Cardiac muscle cell (in vitro differentiated cells and primary cell): ENCODE results near the gene SRSF8. TPM values are rescaled to one million over a fixed set of nuclear protein-coding genes. Genes with fewer than 3 reads are reported as not detected.

Source experiments
- DNase-seq, 2 donors: peaks; one replicate each; pipeline versions ENCODE4 v3.0.0 to v3.0.0-alpha.2; 2010 to 2017; ENCODE audit warnings: low read depth in 1 of 2, low spot score in 1 of 2
- H3K27ac ChIP-seq: fragments of 200-600 bp; sonication (generic); 2 replicates; pipeline ENCODE4 v1.5.1; 2016
- H3K27me3 ChIP-seq: fragments of 200-600 bp; sonication (generic); 2 replicates; pipeline ENCODE4 v1.6.0; 2016; ENCODE audit warnings: control low read depth
- H3K36me3 ChIP-seq: fragments of 200-600 bp; sonication (generic); 2 replicates; pipeline ENCODE4 v1.5.1; 2016; ENCODE audit warnings: control low read depth
- H3K4me1 ChIP-seq: fragments of 200-600 bp; sonication (generic); 2 replicates; pipeline ENCODE4 v1.8.1; 2017; ENCODE audit warnings: low read depth, mild to moderate bottlenecking, mixed run types
- H3K4me3 ChIP-seq: fragments of 200-600 bp; sonication (generic); 2 replicates; pipeline ENCODE4 v1.5.1; 2016; ENCODE audit warnings: mild to moderate bottlenecking
- H3K9me3 ChIP-seq: fragments of 200-600 bp; sonication (generic); 2 replicates; pipeline ENCODE4 v1.5.1; 2017; ENCODE audit warnings: low read depth, mild to moderate bottlenecking, control low read depth
- CTCF ChIP-seq: IDR thresholded peaks from 2 replicates; pipeline ENCODE4 v1.5.1; 2012; ENCODE audit warnings: low read depth, mild to moderate bottlenecking, low read length
- polyA plus RNA-seq: library from polyadenylated mRNA; unstranded; fragments of >200 nt; fragmentation: Nextera tagmentation; extraction: Ambion mirVana; gene quantifications from 2 replicates; pipeline ENCODE4 v1.2.1, GENCODE V29; 2016
- total RNA-seq: library from RNA; depleted of rRNA; stranded (reverse); fragments of >200 nt; gene quantifications from 2 replicates; pipeline ENCODE4 v1.2.3, GENCODE V29; 2016

SRSF8 gene
- total and polyA plus RNA-seq, 2 experiments from 2014 or later = 19.0 to 43.0 TPM

- no peak overlapping the region for H3K4me3 ChIP-seq
- no peaks in the 10 kb centered on the region for H3K4me1 ChIP-seq
- DNase-seq = no peak
- no peak for TF ChIP-seq CTCF
- H3K27ac ChIP-seq = no peak overlapping the region
- no peaks in the 10 kb centered on the region for H3K9me3 ChIP-seq
- no peaks in the 10 kb centered on the region for H3K27me3 ChIP-seq
- H3K36me3 ChIP-seq = no peaks in the 10 kb centered on the region
These were observed 32.1 kb downstream of the SRSF8 start for GRCh38 chr11:95098826-95099225.

GRCh38 chr11:95100191-95100648 lies 33.5 kb downstream of the SRSF8 start:
- no peak overlapping the region for H3K27ac ChIP-seq
- no peaks in the 10 kb centered on the region for H3K9me3 ChIP-seq
- no peaks in the 10 kb centered on the region for H3K27me3 ChIP-seq
- no peak for TF ChIP-seq CTCF
- no peaks in the 10 kb centered on the region for H3K36me3 ChIP-seq
- H3K4me1 ChIP-seq = no peaks in the 10 kb centered on the region
- no peak overlapping the region for H3K4me3 ChIP-seq
- DNase-seq = no peak

- TF ChIP-seq CTCF = no peak
- H3K27ac ChIP-seq = no peak overlapping the region
- H3K9me3 ChIP-seq = no peaks in the 10 kb centered on the region
- no peaks in the 10 kb centered on the region for H3K36me3 ChIP-seq
- no peaks in the 10 kb centered on the region for H3K4me1 ChIP-seq
- H3K4me3 ChIP-seq = no peak overlapping the region
- H3K27me3 ChIP-seq = no peaks in the 10 kb centered on the region
- DNase-seq = no peak
These were observed 34.3 kb downstream of the SRSF8 start for GRCh38 chr11:95100856-95101507.

- Histone ChIP-seq H3K27ac (no peak overlapping the region), H3K9me3 (no peaks in the 10 kb centered on the region), H3K4me3 (no peak overlapping the region), H3K4me1 (peaks cover 1% of the 10 kb centered on the region), H3K36me3 (no peaks in the 10 kb centered on the region), H3K27me3 (no peaks in the 10 kb centered on the region)
- peak in 1 of 2 donors; percentile 34 for DNase-seq
- no peak for TF ChIP-seq CTCF
These were observed 35.2 kb downstream of the SRSF8 start for GRCh38 chr11:95101935-95102334.

GRCh38 chr11:95102733-95103132 lies 36.0 kb downstream of the SRSF8 start:
- H3K27ac ChIP-seq = no peak overlapping the region

More at GRCh38 chr11:95102733-95103132, 36.0 kb downstream of the SRSF8 start:
- no peak for DNase-seq
- no peaks in the 10 kb centered on the region for H3K27me3 ChIP-seq
- H3K4me3 ChIP-seq = no peak overlapping the region
- TF ChIP-seq CTCF = no peak
- H3K9me3 ChIP-seq = no peaks in the 10 kb centered on the region
- no peaks in the 10 kb centered on the region for H3K36me3 ChIP-seq
- peaks cover 9% of the 10 kb centered on the region for H3K4me1 ChIP-seq
